H9 (cell line): ENCODE measurements around the gene SLC44A3. TPM values are rescaled to one million over a fixed set of nuclear protein-coding genes. Genes with fewer than 3 reads are reported as not detected.
A peak's percentile ranks its signal among the peaks of the same experiment; 100 is the strongest.

Source experiments
- DNase-seq: peaks from one replicate; pipeline ENCODE4 v3.0.0-alpha.2; 2017
- H2AFZ ChIP-seq: one replicate; pipeline ENCODE4 v1.6.1; 2013; ENCODE audit warnings: mild to moderate bottlenecking, low read length, control low read depth, moderate library complexity
- H2AK5ac ChIP-seq: 2 replicates; pipeline ENCODE4 v1.6.1; 2013; ENCODE audit warnings: low read length, control low read depth, mixed read lengths; ENCODE audit not compliant: insufficient read length
- H2BK120ac ChIP-seq: one replicate; pipeline ENCODE4 v1.6.1; 2013; ENCODE audit warnings: low read depth, mild to moderate bottlenecking, low read length, control low read depth, inconsistent platforms; ENCODE audit not compliant: poor library complexity, severe bottlenecking
- H2BK12ac ChIP-seq: 2 replicates; pipeline ENCODE4 v1.6.1; 2013; ENCODE audit warnings: low read length, control low read depth, mixed read lengths, low read depth; ENCODE audit not compliant: insufficient read length
- H2BK15ac ChIP-seq: 2 replicates; pipeline ENCODE4 v1.6.1; 2013; ENCODE audit warnings: low read depth, low read length, control low read depth
- H2BK20ac ChIP-seq: one replicate; pipeline ENCODE4 v1.6.1; 2013; ENCODE audit warnings: low read depth, mild to moderate bottlenecking, low read length, control low read depth, inconsistent platforms; ENCODE audit not compliant: poor library complexity, severe bottlenecking
- H2BK5ac ChIP-seq: 2 replicates; pipeline ENCODE4 v1.6.1; 2013; ENCODE audit warnings: low read length, control low read depth, mixed read lengths; ENCODE audit not compliant: insufficient read length
- H3K14ac ChIP-seq: 2 replicates; pipeline ENCODE4 v1.6.1; 2013; ENCODE audit warnings: low read length, control low read depth; ENCODE audit not compliant: insufficient read depth
- H3K18ac ChIP-seq: 2 replicates; pipeline ENCODE4 v1.6.1; 2013; ENCODE audit warnings: low read depth, mild to moderate bottlenecking, mixed read lengths, low read length, control low read depth; ENCODE audit not compliant: insufficient read length
- H3K23ac ChIP-seq: 2 replicates; pipeline ENCODE4 v1.6.1; 2013; ENCODE audit warnings: low read length, control low read depth, mixed read lengths, low read depth; ENCODE audit not compliant: insufficient read length
- H3K23me2 ChIP-seq: 2 replicates; pipeline ENCODE4 v1.6.1; 2013; ENCODE audit warnings: low read depth, mild to moderate bottlenecking, mixed read lengths, low read length, control low read depth; ENCODE audit not compliant: insufficient read length, poor library complexity, severe bottlenecking
- H3K27ac ChIP-seq: 2 replicates; pipeline ENCODE4 v1.5.1; 2013; ENCODE audit warnings: low read length, control low read depth, mixed read lengths, low read depth; ENCODE audit not compliant: insufficient read length
- H3K27me3 ChIP-seq: 2 replicates; pipeline ENCODE4 v1.6.1; 2013; ENCODE audit warnings: low read length, control low read depth, inconsistent platforms; ENCODE audit not compliant: insufficient read depth
- H3K4ac ChIP-seq: 2 replicates; pipeline ENCODE4 v1.6.1; 2013; ENCODE audit warnings: low read depth, mild to moderate bottlenecking, control low read depth, inconsistent platforms, low read length, moderate library complexity
- H3K4me1 ChIP-seq: 2 replicates; pipeline ENCODE4 v1.6.1; 2013; ENCODE audit warnings: low read length, control low read depth, inconsistent platforms; ENCODE audit not compliant: insufficient read depth
- H3K4me2 ChIP-seq: 2 replicates; pipeline ENCODE4 v1.6.1; 2013; ENCODE audit warnings: low read length, control low read depth, mixed read lengths; ENCODE audit not compliant: insufficient read length, insufficient read depth
- H3K56ac ChIP-seq: 2 replicates; pipeline ENCODE4 v1.6.1; 2013; ENCODE audit warnings: low read depth, mild to moderate bottlenecking, mixed read lengths, low read length, control low read depth; ENCODE audit not compliant: insufficient read length
- H3K79me1 ChIP-seq: 2 replicates; pipeline ENCODE4 v1.6.1; 2013; ENCODE audit warnings: low read depth, mild to moderate bottlenecking, moderate library complexity, low read length, control low read depth, inconsistent platforms; ENCODE audit not compliant: insufficient read depth, poor library complexity, severe bottlenecking
- H3K79me2 ChIP-seq: 2 replicates; pipeline ENCODE4 v1.6.1; 2013; ENCODE audit warnings: low read length, control low read depth, inconsistent platforms; ENCODE audit not compliant: insufficient read depth
- H3K9ac ChIP-seq: 2 replicates; pipeline ENCODE4 v1.6.1; 2013; ENCODE audit warnings: low read length, control low read depth, mixed read lengths; ENCODE audit not compliant: insufficient read length; ENCODE audit errors: extremely low read depth
- H3K9me3 ChIP-seq: one replicate; pipeline ENCODE4 v1.6.1; 2013; ENCODE audit warnings: low read depth, low read length, inconsistent platforms; ENCODE audit not compliant: control insufficient read depth
- H3T11ph ChIP-seq: one replicate; pipeline ENCODE4 v1.6.1; 2013; ENCODE audit warnings: mild to moderate bottlenecking, low read length, control low read depth, inconsistent platforms
- H4K20me1 ChIP-seq: one replicate; pipeline ENCODE4 v1.6.1; 2013; ENCODE audit not compliant: control insufficient read depth, insufficient read length, insufficient read depth
- H4K5ac ChIP-seq: 2 replicates; pipeline ENCODE4 v1.6.1; 2013; ENCODE audit warnings: low read depth, mild to moderate bottlenecking, mixed read lengths, low read length, control low read depth; ENCODE audit not compliant: insufficient read length
- H4K8ac ChIP-seq: replicated peaks from 2 replicates; pipeline ENCODE4 v1.6.1; 2013; ENCODE audit warnings: low read length, control low read depth, mixed read lengths, low read depth; ENCODE audit not compliant: insufficient read length
- H4K91ac ChIP-seq: 2 replicates; pipeline ENCODE4 v1.6.1; 2013; ENCODE audit warnings: low read depth, mild to moderate bottlenecking, moderate library complexity, mixed read lengths, low read length, control low read depth; ENCODE audit not compliant: insufficient read length
- H3K27ac Mint-ChIP-seq, 3 experiments: 2 replicates in 2 of 3; 3 replicates in 1 of 3; pipeline ENCODE4 v1.8.0; 2020 to 2021; ENCODE audit warnings: mixed read lengths in 3 of 3, mild to moderate bottlenecking in 1 of 3, moderate library complexity in 1 of 3
- H3K27me3 Mint-ChIP-seq: 2 replicates; pipeline ENCODE4 v1.8.0; 2021; ENCODE audit warnings: low read depth, mild to moderate bottlenecking, moderate library complexity, mixed read lengths
- H3K36me3 Mint-ChIP-seq, 3 experiments: 2 replicates in 2 of 3; 3 replicates in 1 of 3; pipeline ENCODE4 v1.8.0; 2020 to 2021; ENCODE audit warnings: low read depth in 3 of 3, mixed read lengths in 3 of 3; ENCODE audit not compliant: insufficient read depth in 1 of 3
- H3K4me1 Mint-ChIP-seq, 2 experiments: 2 replicates each; pipeline ENCODE4 v1.8.0; 2020; ENCODE audit warnings: mixed read lengths in 2 of 2
- H3K4me3 Mint-ChIP-seq, 2 experiments: 2 replicates in 1 of 2; 3 replicates in 1 of 2; pipeline ENCODE4 v1.8.0; 2020 to 2021; ENCODE audit warnings: mild to moderate bottlenecking in 2 of 2, mixed read lengths in 2 of 2, moderate library complexity in 1 of 2
- H3K9me3 Mint-ChIP-seq, 2 experiments: 2 replicates in 1 of 2; 3 replicates in 1 of 2; pipeline ENCODE4 v1.8.0; 2020; ENCODE audit warnings: mild to moderate bottlenecking in 2 of 2, mixed read lengths in 2 of 2, moderate library complexity in 1 of 2
- CTCF ChIP-seq: fragments of 200-600 bp; sonication (generic); conservative IDR thresholded peaks from 3 replicates; pipeline ENCODE4 v1.8.0; 2021; ENCODE audit warnings: antibody characterized with exemption, mild to moderate bottlenecking
- WGBS: extraction: QIAGEN DNeasy Blood & Tissue Kit; methylation state at CpG from one replicate; pipeline ENCODE4 v1.1.7; 2013; ENCODE audit warnings: missing lambda C conversion rate, low lambda C conversion rate, mixed read lengths; ENCODE audit not compliant: insufficient read length; ENCODE audit errors: extremely low coverage; 5-methylcytosine and 5-hydroxymethylcytosine counted together
- total RNA-seq: library from RNA; stranded (reverse); gene quantifications from 2 replicates; pipeline ENCODE4 v1.2.1, GENCODE V29; 2021

Gene SLC44A3
- total RNA-seq, 1 experiment from 2014 or later = 5.5 TPM

GRCh38 chr1:94903280-94904009, 83.3 kb downstream of the SLC44A3 start:
- no peak overlapping the region for H3K56ac ChIP-seq
- Mint-ChIP-seq H3K36me3 (peaks cover 19 to 60% (median 59%) of the 10 kb centered on the region in 3 experiments), H3K4me3 (no peak overlapping the region), H3K9me3 (no peaks in the 10 kb centered on the region), H3K4me1 (peaks cover 20% of the 10 kb centered on the region in 2 experiments), H3K27ac (peak overlapping the region in 2 of 3 experiments; percentile 46 to 50; a peak in 5 of 7 replicates), H3K27me3 (no peaks in the 10 kb centered on the region)
- H2BK12ac ChIP-seq = no peak overlapping the region
- H4K5ac ChIP-seq = no peak overlapping the region
- peaks cover 2% of the 10 kb centered on the region for H3K4me1 ChIP-seq
- no peak overlapping the region for H4K8ac ChIP-seq
- H2BK120ac ChIP-seq = no peak overlapping the region
- H3K14ac ChIP-seq = no peak overlapping the region
- no peaks in the 10 kb centered on the region for H4K20me1 ChIP-seq
- no peak overlapping the region for H3K23ac ChIP-seq
- H2AFZ ChIP-seq = no peak overlapping the region
- H3K18ac ChIP-seq = no peak overlapping the region
- no peaks in the 10 kb centered on the region for H3K9me3 ChIP-seq
- no peak overlapping the region for H3T11ph ChIP-seq
- H3K9ac ChIP-seq = no peak overlapping the region
- H3K23me2 ChIP-seq = no peaks in the 10 kb centered on the region
- no peaks in the 10 kb centered on the region for H3K27me3 ChIP-seq
- H3K79me2 ChIP-seq = peaks cover 25% of the 10 kb centered on the region; the same call in 1 of the 2 replicates
- H2AK5ac ChIP-seq = no peak overlapping the region
- H3K4ac ChIP-seq = no peak overlapping the region
- no peak overlapping the region for H3K4me2 ChIP-seq
- no peak overlapping the region for H2BK20ac ChIP-seq
- no peak overlapping the region for H2BK5ac ChIP-seq
- no peak for DNase-seq
- no peak overlapping the region for H3K27ac ChIP-seq
- H4K91ac ChIP-seq = no peak overlapping the region
- WGBS = no CpG with 5 or more reads among the region's 7 CpGs
- peaks cover 10% of the 10 kb centered on the region for H3K79me1 ChIP-seq
- TF ChIP-seq CTCF = no peak
- no peak overlapping the region for H2BK15ac ChIP-seq
